Activated T-helper 17 cell treated with anti-CD3 and anti-CD28 coated beads, Interleukin-2, amount 50 U/mL, for 72 hours (primary cell): ENCODE measurements around the gene DGCR2. TPM values are rescaled to one million over a fixed set of nuclear protein-coding genes. Genes with fewer than 3 reads are reported as not detected.
"Not testable (repeated sequence)": the region's sequence is repeated elsewhere in the genome, so short reads cannot be mapped to it uniquely, and the experiment has no call there.

Source experiments
- ATAC-seq: fragments of 150-1000 bp; cut with Tn5 transposase; replicated peaks from 2 replicates; pipeline ENCODE4 v1.10.0; 2021; ENCODE audit warnings: mild to moderate bottlenecking, moderate library complexity
- H3K27ac Mint-ChIP-seq: one replicate; pipeline ENCODE4 v1.8.0; 2022; ENCODE audit warnings: mixed read lengths
- H3K27me3 Mint-ChIP-seq: one replicate; pipeline ENCODE4 v1.8.0; 2022; ENCODE audit warnings: mixed read lengths
- H3K36me3 Mint-ChIP-seq: one replicate; pipeline ENCODE4 v1.8.0; 2022; ENCODE audit warnings: low read depth, mild to moderate bottlenecking, mixed read lengths
- H3K4me1 Mint-ChIP-seq: one replicate; pipeline ENCODE4 v1.8.0; 2022; ENCODE audit warnings: mixed read lengths
- H3K4me3 Mint-ChIP-seq: one replicate; pipeline ENCODE4 v1.8.0; 2022; ENCODE audit warnings: mild to moderate bottlenecking, mixed read lengths
- H3K9me3 Mint-ChIP-seq: one replicate; pipeline ENCODE4 v1.8.0; 2022; ENCODE audit warnings: mixed read lengths
- total RNA-seq, 2 donors: library from RNA; stranded (reverse); gene quantifications; one replicate each; pipeline ENCODE4 v1.2.3, GENCODE V29; 2022

Gene DGCR2
- 10 to 100 TPM; 22.6 to 27.3 TPM for total RNA-seq

GRCh38 chr22:19122143-19122751, at the start of gene DGCR2:
TSS of gene DGCR2 (minus strand) at chr22:19122412. CDS start at chr22:19122206, 206 bp downstream.
- H3K27me3 Mint-ChIP-seq, result no peaks in the 10 kb centered on the region
- no peaks in the 10 kb centered on the region for H3K36me3 Mint-ChIP-seq
- peaks cover 15% of the 10 kb centered on the region for H3K4me1 Mint-ChIP-seq
- no peaks in the 10 kb centered on the region for H3K9me3 Mint-ChIP-seq
- H3K4me3 Mint-ChIP-seq, result peak within 1 kb of the TSS; percentile 87
- ATAC-seq, result peak; percentile 98
- H3K27ac Mint-ChIP-seq, result peak within 1 kb of the TSS; percentile 79

GRCh38 chr22:19169947-19170318, 47.7 kb upstream of the DGCR2 start:
- no peak overlapping the region for H3K27ac Mint-ChIP-seq
- H3K9me3 Mint-ChIP-seq, result no peaks in the 10 kb centered on the region
- ATAC-seq, result no peak
- peaks cover 24% of the 10 kb centered on the region for H3K27me3 Mint-ChIP-seq
- peaks cover 16% of the 10 kb centered on the region for H3K4me1 Mint-ChIP-seq
- H3K4me3 Mint-ChIP-seq, result peak overlapping the region; percentile 94
- peaks cover 18% of the 10 kb centered on the region for H3K36me3 Mint-ChIP-seq

GRCh38 chr22:19169002-19169946, 47.1 kb upstream of the DGCR2 start:
- Mint-ChIP-seq H3K4me3 (peak overlapping the region; percentile 32), H3K27me3 (peaks cover 24% of the 10 kb centered on the region), H3K4me1 (peaks cover 16% of the 10 kb centered on the region), H3K27ac (no peak overlapping the region), H3K36me3 (peaks cover 18% of the 10 kb centered on the region), H3K9me3 (no peaks in the 10 kb centered on the region)
- ATAC-seq, result no peak

- H3K9me3 Mint-ChIP-seq, result no peaks in the 10 kb centered on the region
- H3K4me1 Mint-ChIP-seq, result peaks cover 16% of the 10 kb centered on the region
- ATAC-seq, result no peak
- H3K36me3 Mint-ChIP-seq, result peaks cover 18% of the 10 kb centered on the region
- H3K27ac Mint-ChIP-seq, result no peak overlapping the region
- peaks cover 24% of the 10 kb centered on the region for H3K27me3 Mint-ChIP-seq
- no peak overlapping the region for H3K4me3 Mint-ChIP-seq
Measured at GRCh38 chr22:19168088-19168890, 46.1 kb upstream of the DGCR2 start.

GRCh38 chr22:19167106-19167869, 45.1 kb upstream of the DGCR2 start:
- H3K27me3 Mint-ChIP-seq, result peaks cover 24% of the 10 kb centered on the region
- peaks cover 8% of the 10 kb centered on the region for H3K4me1 Mint-ChIP-seq
- no peak overlapping the region for H3K27ac Mint-ChIP-seq
- H3K9me3 Mint-ChIP-seq, result no peaks in the 10 kb centered on the region
- peaks cover 12% of the 10 kb centered on the region for H3K36me3 Mint-ChIP-seq
- no peak for ATAC-seq
- no peak overlapping the region for H3K4me3 Mint-ChIP-seq

GRCh38 chr22:19166421-19166820, 44.2 kb upstream of the DGCR2 start:
- Mint-ChIP-seq H3K9me3 (no peaks in the 10 kb centered on the region), H3K4me3 (no peak overlapping the region), H3K4me1 (peaks cover 5% of the 10 kb centered on the region), H3K27me3 (peaks cover 24% of the 10 kb centered on the region), H3K27ac (no peak overlapping the region), H3K36me3 (peaks cover 6% of the 10 kb centered on the region)
- no peak for ATAC-seq

GRCh38 chr22:19164425-19164824, 42.2 kb upstream of the DGCR2 start:
- peaks cover 5% of the 10 kb centered on the region for H3K4me1 Mint-ChIP-seq
- no peak for ATAC-seq
- H3K27ac Mint-ChIP-seq, result no peak overlapping the region
- H3K36me3 Mint-ChIP-seq, result no peaks in the 10 kb centered on the region
- peaks cover 19% of the 10 kb centered on the region for H3K27me3 Mint-ChIP-seq
- no peak overlapping the region for H3K4me3 Mint-ChIP-seq
- no peaks in the 10 kb centered on the region for H3K9me3 Mint-ChIP-seq

- not testable (repeated sequence) for ATAC-seq, H3K27ac Mint-ChIP-seq, H3K4me1 Mint-ChIP-seq, H3K9me3 Mint-ChIP-seq, H3K27me3 Mint-ChIP-seq, H3K36me3 Mint-ChIP-seq, H3K4me3 Mint-ChIP-seq
Measured at GRCh38 chr22:19158649-19159048, 36.4 kb upstream of the DGCR2 start.

- not testable (repeated sequence) for H3K36me3 Mint-ChIP-seq, H3K4me1 Mint-ChIP-seq, H3K27ac Mint-ChIP-seq, H3K4me3 Mint-ChIP-seq, ATAC-seq, H3K9me3 Mint-ChIP-seq
- H3K27me3 Mint-ChIP-seq, result peaks cover 23% of the 10 kb centered on the region
Measured at GRCh38 chr22:19156109-19156508, 33.9 kb upstream of the DGCR2 start.

GRCh38 chr22:19152942-19153883, 31.0 kb upstream of the DGCR2 start:
- Mint-ChIP-seq H3K27me3 (peaks cover 27% of the 10 kb centered on the region), H3K27ac (no peak overlapping the region), H3K4me1 (peaks cover 9% of the 10 kb centered on the region), H3K9me3 (no peaks in the 10 kb centered on the region), H3K4me3 (no peak overlapping the region), H3K36me3 (peaks cover 14% of the 10 kb centered on the region)
- ATAC-seq, result no peak

GRCh38 chr22:19151329-19152191, 29.3 kb upstream of the DGCR2 start:
- peak overlapping the region; percentile 66 for H3K4me3 Mint-ChIP-seq
- peaks cover 9% of the 10 kb centered on the region for H3K4me1 Mint-ChIP-seq
- peaks cover 14% of the 10 kb centered on the region for H3K36me3 Mint-ChIP-seq
- no peak overlapping the region for H3K27ac Mint-ChIP-seq
- no peaks in the 10 kb centered on the region for H3K9me3 Mint-ChIP-seq
- peaks cover 27% of the 10 kb centered on the region for H3K27me3 Mint-ChIP-seq
- ATAC-seq, result no peak

- no peak overlapping the region for H3K27ac Mint-ChIP-seq
- ATAC-seq, result no peak
- no peaks in the 10 kb centered on the region for H3K9me3 Mint-ChIP-seq
- H3K4me1 Mint-ChIP-seq, result peaks cover 9% of the 10 kb centered on the region
- H3K4me3 Mint-ChIP-seq, result peak overlapping the region; percentile 66
- H3K27me3 Mint-ChIP-seq, result peaks cover 27% of the 10 kb centered on the region
- H3K36me3 Mint-ChIP-seq, result peaks cover 14% of the 10 kb centered on the region
Measured at GRCh38 chr22:19150482-19151328, 28.5 kb upstream of the DGCR2 start.
